PC-9 (cell line): Measurements from ENCODE around the gene SYNPO.

ENCODE experiments used
- EZH2 ChIP-seq: fragments of 200-600 bp; sonication (generic); IDR thresholded peaks from 2 replicates; pipeline ENCODE4 v1.8.0; 2017; ENCODE audit warnings: antibody characterized with exemption, low read depth
- TF ChIP-seq, protein P1 (sequence below): fragments of 200-600 bp; sonication (generic); conservative IDR thresholded peaks from 2 replicates; pipeline ENCODE4 v1.6.1; 2017; ENCODE audit warnings: mixed run types, antibody characterized with exemption, mild to moderate bottlenecking, moderate library complexity

DNA sequence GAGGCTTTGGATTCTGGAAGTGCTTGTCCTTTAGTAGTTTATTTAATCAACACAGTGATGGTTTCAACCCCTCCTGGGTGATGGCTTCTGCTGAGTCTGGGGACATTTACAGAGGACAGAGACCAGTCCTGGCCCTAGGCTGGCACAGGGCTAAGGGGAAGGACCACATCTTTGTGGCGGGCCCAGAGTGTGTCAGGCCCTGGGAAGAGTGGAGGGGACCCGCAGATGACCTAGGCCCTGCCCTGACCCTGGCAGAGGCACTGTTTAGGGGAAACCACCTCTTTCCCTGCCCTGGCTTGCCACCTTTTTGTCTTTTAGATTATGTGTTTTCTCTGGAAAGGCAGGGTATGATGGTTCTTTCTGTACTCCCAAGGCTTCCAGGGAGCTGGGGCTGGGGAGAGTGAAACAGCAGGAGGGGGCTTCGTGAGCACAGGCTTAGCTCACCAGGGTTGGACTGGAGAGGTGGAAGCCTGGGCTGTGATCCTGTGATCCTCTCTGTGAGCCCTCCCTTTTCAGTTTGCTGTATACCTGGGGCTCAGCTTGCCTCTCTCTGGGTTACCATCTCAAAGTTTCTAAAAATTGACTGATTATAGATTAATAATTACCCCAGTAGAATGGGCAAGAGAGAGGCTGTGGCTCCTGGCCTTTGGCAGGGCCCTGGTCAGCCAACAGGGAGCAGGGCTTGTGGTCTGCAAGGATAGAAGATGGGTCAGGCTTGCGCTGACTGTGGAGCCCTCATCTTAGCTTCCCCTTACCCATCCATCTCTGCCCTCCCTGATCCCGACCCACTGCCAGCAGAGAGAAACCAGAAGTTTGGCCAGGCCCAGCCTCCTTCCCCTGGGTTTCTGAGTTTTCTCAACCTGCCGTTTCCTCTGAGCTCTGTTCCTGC is 1.7 kb upstream of the SYNPO start:
- TF ChIP-seq EZH2: no peak
- TF ChIP-seq, protein P1, sequence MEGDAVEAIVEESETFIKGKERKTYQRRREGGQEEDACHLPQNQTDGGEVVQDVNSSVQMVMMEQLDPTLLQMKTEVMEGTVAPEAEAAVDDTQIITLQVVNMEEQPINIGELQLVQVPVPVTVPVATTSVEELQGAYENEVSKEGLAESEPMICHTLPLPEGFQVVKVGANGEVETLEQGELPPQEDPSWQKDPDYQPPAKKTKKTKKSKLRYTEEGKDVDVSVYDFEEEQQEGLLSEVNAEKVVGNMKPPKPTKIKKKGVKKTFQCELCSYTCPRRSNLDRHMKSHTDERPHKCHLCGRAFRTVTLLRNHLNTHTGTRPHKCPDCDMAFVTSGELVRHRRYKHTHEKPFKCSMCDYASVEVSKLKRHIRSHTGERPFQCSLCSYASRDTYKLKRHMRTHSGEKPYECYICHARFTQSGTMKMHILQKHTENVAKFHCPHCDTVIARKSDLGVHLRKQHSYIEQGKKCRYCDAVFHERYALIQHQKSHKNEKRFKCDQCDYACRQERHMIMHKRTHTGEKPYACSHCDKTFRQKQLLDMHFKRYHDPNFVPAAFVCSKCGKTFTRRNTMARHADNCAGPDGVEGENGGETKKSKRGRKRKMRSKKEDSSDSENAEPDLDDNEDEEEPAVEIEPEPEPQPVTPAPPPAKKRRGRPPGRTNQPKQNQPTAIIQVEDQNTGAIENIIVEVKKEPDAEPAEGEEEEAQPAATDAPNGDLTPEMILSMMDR: no peak
